HG02970 (cell line): ENCODE results near the gene FRMD5.

Experiments
- ATAC-seq: cut with Tn5 transposase; IDR thresholded peaks from one replicate; pipeline ENCODE4 v1.9.1; 2021; ENCODE audit warnings: mild to moderate bottlenecking, moderate library complexity, moderate number of reproducible peaks; ENCODE audit not compliant: unreplicated experiment, low FRiP score

Gene FRMD5

GRCh38 chr15:43908516-43909050 is 286.5 kb downstream of the FRMD5 start:
- ATAC-seq: no peak

DNA sequence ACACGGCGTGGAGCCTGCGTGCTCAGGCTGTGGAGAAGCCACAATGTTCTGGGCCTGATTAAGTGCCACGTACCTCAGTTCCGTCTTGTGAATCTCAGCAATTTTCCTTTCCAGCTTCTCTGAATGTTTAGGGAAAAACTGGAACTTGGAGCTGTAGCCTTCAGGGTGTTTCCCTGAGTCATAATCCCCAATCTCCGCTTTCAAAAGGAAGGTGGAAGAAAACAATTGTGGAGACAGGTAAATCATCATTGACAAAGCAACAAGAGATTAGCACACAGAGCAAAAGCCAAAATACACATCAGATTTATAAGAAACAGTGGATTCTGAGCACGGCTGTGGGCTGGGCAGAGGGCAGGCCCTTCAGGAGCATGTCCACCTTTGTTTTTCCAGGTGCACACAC is 289.3 kb downstream of the FRMD5 start:
- no peak for ATAC-seq

GRCh38 chr15:43903864-43904290 is 291.2 kb downstream of the FRMD5 start:
- no peak for ATAC-seq

- no peak for ATAC-seq
These were observed 293.6 kb downstream of the FRMD5 start for GRCh38 chr15:43901495-43901894.

- no peak for ATAC-seq
These were observed 294.1 kb downstream of the FRMD5 start for GRCh38 chr15:43900996-43901395.

DNA sequence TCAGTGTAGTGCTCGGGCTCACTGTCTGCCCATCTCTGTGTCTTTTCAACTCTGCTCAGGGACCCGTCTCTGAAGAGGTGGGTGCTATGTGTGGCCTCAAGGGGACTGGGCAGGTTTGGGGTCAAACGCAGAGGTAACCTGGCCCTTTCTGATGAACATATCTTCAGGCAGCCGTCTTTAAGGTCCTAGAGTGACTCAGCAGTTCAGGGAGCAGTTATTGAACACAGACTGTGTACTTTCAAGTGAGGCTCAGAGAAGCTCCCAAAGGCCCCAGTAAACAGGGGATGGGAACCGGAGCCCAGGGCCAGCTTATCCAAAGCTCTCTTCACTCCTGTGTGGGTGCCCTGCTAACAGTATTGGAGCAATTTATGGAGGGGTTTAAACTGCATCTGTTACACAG is 295.1 kb downstream of the FRMD5 start:
- ATAC-seq: no peak

- ATAC-seq: no peak
These were observed 296.2 kb downstream of the FRMD5 start for GRCh38 chr15:43898891-43899290.

GRCh38 chr15:43896543-43896942 is 298.5 kb downstream of the FRMD5 start:
- ATAC-seq: no peak

DNA sequence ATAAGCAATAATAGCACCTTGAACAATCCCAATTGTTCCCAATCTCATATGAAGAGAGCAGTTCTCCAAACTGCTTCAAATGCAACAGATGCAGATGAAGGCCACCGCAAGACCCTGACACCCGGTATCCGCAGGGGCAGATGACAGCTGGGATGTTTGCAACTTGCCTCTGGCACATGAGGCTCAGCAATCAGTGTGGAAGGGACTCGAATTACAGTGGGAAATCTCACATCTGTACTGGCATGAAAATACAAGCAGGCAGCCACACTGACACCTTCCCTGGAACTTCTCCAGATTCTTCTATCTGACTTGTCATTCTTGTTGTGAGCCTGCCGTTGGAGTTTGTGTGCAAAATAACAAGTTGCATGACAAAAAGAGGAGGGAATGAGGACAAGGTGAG is 299.5 kb downstream of the FRMD5 start:
- ATAC-seq: no peak

GRCh38 chr15:43893956-43894355 is 301.1 kb downstream of the FRMD5 start:
- ATAC-seq: no peak

DNA sequence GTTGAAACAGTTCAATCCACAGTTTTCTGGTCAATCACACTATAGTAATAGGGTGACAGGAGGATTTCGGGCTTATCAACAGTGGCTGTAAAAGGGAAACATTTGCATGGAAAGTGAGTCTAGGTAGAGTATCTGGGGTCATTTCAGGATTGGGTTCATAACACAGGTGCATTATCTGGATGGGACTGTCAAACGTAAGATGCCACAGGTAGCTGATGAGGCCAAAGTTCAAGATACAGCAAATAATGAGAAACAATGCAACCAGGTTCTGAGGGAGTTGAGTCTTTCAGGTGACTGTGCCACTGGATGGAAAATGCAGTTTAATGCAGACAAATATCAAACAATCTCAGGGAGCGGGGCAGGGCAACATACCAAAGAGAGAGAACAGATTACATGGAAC is 306.0 kb downstream of the FRMD5 start:
- no peak for ATAC-seq

- ATAC-seq: no peak
These were observed 307.2 kb downstream of the FRMD5 start for GRCh38 chr15:43887901-43888300.

DNA sequence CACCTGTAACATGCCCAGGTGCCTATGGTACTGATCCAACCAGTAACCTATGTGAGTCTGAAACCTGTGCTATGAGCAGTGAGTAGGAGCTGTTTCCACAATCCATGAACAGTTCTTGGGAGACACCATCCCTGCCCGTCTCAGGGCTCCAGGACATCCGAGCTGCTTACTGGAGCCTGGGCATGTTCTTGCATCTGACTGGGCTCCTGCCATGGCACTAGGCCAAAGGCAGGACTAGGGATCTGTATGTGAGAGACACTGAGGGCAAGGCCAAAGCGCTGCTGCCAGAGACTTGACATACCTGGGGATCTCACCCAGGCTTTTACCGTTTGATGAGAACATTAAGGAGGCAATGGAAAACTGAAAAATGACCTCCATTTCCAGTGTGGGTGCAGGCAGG is 308.5 kb downstream of the FRMD5 start:
- no peak for ATAC-seq

- no peak for ATAC-seq
These were observed 311.5 kb downstream of the FRMD5 start for GRCh38 chr15:43883571-43883970.

DNA sequence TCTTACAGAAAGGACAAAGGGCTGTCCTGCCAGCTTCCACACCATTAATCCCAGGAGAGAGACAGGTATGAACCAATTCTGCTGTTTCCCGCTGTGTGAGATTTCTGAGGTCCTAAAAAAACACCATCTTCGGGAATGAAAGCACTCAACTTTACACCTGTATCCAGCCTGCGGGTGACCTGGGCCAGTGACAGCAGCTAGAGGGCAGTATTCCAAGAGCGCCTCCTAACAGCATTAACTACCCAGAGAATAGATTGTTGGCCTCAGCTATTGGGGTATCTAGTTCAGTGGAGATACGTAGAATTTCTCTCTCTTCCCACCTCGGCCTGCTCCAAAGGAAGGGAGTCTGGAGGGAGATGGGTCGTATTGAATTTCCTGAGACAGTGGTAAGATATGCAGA is 313.1 kb downstream of the FRMD5 start:
- ATAC-seq: no peak

DNA sequence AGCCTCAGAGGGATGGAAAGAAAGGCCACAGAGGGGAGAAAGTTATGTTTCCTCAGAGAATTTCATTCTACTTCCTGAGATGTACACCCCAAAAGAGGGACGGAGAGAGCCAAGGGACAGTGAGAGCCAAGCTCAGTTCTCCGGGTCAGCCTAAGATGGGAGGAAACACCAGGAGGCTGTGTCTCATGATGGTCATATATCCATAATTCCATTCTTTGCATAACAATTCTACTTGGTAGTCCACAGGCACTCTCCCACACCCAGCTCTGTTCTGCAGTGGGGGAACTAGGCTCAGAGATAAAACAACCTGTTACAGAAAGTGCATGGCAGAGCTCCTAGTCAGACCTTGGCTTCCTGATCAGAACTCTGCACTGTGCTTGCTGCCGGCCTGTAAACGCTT is 313.8 kb downstream of the FRMD5 start:
- no peak for ATAC-seq

DNA sequence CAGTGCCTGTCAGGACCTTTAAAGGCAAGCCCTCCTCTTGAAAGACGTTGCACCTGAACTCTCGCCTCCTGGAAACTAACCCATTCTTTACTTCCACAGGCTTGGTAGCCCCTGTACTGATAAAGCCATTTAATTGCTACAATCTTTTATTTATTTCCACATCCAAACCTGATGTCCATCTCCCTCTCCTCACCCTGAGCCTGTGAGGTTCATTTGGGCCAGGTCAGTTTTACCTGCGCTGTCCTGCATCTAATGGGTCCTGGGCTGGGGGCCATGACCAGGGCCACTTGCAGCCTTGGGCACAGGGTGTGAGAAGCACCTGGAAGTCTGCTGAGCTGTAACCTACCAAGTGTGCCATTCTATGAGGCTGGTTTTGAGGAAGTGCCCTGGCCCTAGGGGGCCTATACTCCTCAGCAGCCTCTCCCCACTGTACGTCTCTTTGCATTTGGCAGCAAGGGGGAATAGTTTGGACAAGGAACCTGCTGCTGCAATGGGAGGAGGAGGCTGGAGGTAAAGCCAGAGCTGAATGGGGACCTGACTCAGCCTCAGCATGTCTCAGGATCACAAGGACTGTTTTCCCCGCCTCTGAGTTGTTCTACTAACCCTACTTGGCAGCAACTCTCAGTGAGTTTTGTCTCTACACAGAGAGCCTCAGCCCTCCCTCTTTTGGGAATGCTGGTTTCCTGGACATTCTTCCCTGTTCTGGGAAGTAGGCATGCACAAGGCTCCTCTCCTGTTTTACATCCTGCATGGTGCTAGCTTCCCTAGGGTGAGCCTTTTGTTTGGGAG is 314.5 kb downstream of the FRMD5 start:
- no peak for ATAC-seq

GRCh38 chr15:43879386-43880355 is 315.4 kb downstream of the FRMD5 start:
- no peak for ATAC-seq

DNA sequence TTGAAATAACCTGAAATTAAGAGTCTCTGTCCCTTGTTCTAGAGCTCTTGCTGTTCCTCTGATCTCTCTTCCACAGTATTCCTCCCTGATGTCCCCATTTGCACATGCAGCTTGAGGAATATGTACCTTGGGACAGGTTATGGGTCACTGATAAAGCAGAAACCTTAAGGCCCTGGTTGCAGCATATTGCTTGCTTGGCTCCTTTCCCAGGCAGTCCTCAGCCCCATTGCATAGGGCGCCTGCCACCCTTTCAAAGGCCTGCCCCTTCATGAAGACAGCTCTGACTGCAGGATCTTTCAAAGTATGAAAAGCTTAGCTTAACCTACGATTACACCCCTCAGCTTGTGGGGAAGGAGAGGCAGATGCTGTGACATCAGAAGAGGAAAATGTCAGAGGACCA is 316.6 kb downstream of the FRMD5 start:
- ATAC-seq: no peak

GRCh38 chr15:43877371-43877770 is 317.7 kb downstream of the FRMD5 start:
- ATAC-seq: no peak

DNA sequence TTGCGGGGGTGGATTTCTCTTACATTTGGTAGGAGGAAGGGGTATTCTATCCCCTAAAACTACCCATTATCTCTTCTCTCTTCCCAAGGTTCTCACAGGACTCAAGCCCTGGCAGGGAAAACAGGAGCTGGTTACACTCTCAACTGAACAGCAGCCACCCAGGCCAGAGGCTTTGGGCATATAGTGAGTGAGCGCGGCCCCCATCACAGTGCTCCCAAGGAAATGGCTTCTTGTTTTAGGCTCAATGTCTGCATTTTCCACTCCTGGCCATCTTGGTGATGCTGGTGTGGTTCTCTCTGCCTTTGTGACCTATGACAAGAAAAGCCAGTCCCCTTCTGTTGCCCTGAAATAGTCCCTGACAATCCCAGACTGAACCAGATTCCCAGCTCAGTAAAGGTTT is 318.2 kb downstream of the FRMD5 start:
- no peak for ATAC-seq
